HFFc6 (cell line): ENCODE data around the gene KRTAP10-3. TPM values are rescaled to one million over a fixed set of nuclear protein-coding genes. Genes with fewer than 3 reads are reported as not detected.

Source experiments
- DNase-seq: peaks from one replicate; pipeline ENCODE4 v3.0.0-alpha.2; 2018
- H3K27ac Mint-ChIP-seq: 2 replicates; pipeline ENCODE4 v1.8.0; 2020; ENCODE audit warnings: mild to moderate bottlenecking, mixed read lengths
- H3K27me3 Mint-ChIP-seq: 2 replicates; pipeline ENCODE4 v1.8.0; 2021; ENCODE audit warnings: mild to moderate bottlenecking, moderate library complexity, mixed read lengths; ENCODE audit not compliant: insufficient read depth
- H3K36me3 Mint-ChIP-seq: 2 replicates; pipeline ENCODE4 v1.8.0; 2021; ENCODE audit warnings: low read depth, mixed read lengths
- H3K4me1 Mint-ChIP-seq: 2 replicates; pipeline ENCODE4 v1.8.0; 2020; ENCODE audit warnings: low read depth, mixed read lengths
- H3K4me3 Mint-ChIP-seq: 2 replicates; pipeline ENCODE4 v1.8.0; 2020; ENCODE audit warnings: mild to moderate bottlenecking, moderate library complexity, mixed read lengths
- H3K9me3 Mint-ChIP-seq: 2 replicates; pipeline ENCODE4 v1.8.0; 2020; ENCODE audit warnings: mild to moderate bottlenecking, mixed read lengths
- total RNA-seq, 6 experiments: library from RNA; stranded (reverse); fragmentation: NEBNext Ultra II Directional; extraction: Animal tissue kit (Norgen Biotek cat#: 25700); gene quantifications; 2 replicates in 1 of 6; 3 replicates in 5 of 6; pipeline ENCODE4 v1.2.3, GENCODE V29; 2021
- TF ChIP-seq, protein P1 (sequence below): fragments of 200-600 bp; sonication (generic); IDR thresholded peaks from 2 replicates; pipeline ENCODE4 v1.5.0; 2021; ENCODE audit warnings: antibody characterized with exemption, mild to moderate bottlenecking

Gene KRTAP10-3
- total RNA-seq, 6 experiments from 2014 or later = not detected

DNA sequence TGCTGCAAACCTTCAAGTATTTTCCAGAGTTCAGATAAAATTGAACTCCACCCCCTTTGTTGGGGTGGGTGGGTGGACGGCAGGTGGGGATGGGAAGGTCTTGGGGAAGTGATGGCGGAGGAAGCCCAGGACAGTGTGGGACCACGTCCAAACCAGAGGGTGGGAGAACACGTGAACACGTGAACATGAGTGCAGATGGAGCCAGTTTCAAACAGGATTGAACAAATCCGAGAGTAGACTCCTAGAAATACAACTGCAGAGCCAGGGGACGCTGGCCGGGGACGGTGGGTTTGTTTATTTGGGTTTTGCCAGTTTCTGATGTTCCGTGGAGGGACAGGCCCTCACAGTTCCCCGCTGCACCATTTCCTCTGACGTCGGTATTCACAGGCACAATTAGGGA lies 10.2 kb downstream of the KRTAP10-3 start:
- H3K27ac Mint-ChIP-seq = no peak overlapping the region
- peaks cover 22% of the 10 kb centered on the region for H3K9me3 Mint-ChIP-seq
- H3K4me3 Mint-ChIP-seq = no peak overlapping the region
- DNase-seq = no peak
- no peaks in the 10 kb centered on the region for H3K4me1 Mint-ChIP-seq
- H3K27me3 Mint-ChIP-seq = peaks cover 21% of the 10 kb centered on the region
- H3K36me3 Mint-ChIP-seq = no peaks in the 10 kb centered on the region; the same call in 1 of the 2 replicates
- TF ChIP-seq, protein P1, sequence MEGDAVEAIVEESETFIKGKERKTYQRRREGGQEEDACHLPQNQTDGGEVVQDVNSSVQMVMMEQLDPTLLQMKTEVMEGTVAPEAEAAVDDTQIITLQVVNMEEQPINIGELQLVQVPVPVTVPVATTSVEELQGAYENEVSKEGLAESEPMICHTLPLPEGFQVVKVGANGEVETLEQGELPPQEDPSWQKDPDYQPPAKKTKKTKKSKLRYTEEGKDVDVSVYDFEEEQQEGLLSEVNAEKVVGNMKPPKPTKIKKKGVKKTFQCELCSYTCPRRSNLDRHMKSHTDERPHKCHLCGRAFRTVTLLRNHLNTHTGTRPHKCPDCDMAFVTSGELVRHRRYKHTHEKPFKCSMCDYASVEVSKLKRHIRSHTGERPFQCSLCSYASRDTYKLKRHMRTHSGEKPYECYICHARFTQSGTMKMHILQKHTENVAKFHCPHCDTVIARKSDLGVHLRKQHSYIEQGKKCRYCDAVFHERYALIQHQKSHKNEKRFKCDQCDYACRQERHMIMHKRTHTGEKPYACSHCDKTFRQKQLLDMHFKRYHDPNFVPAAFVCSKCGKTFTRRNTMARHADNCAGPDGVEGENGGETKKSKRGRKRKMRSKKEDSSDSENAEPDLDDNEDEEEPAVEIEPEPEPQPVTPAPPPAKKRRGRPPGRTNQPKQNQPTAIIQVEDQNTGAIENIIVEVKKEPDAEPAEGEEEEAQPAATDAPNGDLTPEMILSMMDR = no peak

DNA sequence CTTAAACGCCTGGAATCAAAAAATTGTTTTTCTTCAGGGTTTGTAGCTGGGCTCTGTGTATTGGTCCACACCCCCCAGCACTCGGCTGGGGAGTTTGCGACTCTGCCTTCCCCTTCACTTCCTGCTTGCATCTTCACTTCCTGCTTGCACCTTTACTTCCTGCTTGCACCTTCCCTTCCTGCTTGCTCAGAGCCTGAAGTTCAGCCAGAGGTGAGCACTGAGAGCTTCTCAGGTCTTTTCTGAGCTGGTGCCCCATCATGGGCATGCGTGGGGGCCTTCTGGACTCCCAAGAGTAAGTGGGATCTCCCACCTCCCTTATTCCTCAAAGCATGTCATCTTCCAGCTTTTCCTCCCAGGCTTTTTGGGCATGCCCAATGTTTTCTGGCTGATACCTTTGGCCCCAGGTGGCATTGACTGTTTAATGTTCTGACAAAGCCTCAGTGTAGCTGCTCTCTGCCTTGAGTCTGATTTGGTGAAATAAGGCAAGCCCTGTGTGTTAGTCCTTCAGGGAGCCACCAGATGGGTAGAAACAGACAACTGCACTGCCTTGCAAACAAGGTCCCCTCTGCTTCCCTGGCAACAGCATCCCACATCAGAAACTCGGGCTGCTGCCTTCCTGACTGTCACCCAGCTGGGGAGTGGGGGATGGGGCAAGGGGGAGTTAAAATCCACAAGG lies 10.8 kb downstream of the KRTAP10-3 start:
- no peak for DNase-seq
- TF ChIP-seq, protein P1 = no peak
- Mint-ChIP-seq H3K36me3 (no peaks in the 10 kb centered on the region; the same call in 1 of the 2 replicates), H3K4me1 (no peaks in the 10 kb centered on the region), H3K9me3 (peaks cover 22% of the 10 kb centered on the region), H3K27ac (no peak overlapping the region), H3K27me3 (peaks cover 20% of the 10 kb centered on the region), H3K4me3 (no peak overlapping the region)

DNA sequence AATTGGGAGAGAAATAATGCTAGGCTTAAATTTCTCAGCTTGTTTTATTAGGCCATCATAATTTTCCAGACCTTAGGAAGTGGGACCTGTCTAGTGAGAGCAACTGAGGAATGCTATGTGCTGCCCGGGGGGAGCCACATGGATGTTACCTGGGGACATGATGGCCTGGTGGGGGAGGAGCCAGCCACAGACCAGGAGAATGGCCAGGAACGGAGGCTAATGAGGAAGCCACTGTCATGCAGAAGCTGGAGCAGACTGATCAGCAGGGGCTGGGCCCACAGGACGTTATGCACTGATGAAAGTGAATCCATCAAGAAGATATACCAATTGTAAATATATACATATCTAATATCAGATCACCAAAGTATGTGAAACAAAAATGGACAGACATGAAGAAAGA lies 14.0 kb downstream of the KRTAP10-3 start:
- Mint-ChIP-seq H3K27me3 (peaks cover 13% of the 10 kb centered on the region), H3K4me3 (no peak overlapping the region), H3K36me3 (no peaks in the 10 kb centered on the region; the same call in none of the 2 replicates), H3K4me1 (no peaks in the 10 kb centered on the region), H3K27ac (no peak overlapping the region), H3K9me3 (peaks cover 18% of the 10 kb centered on the region)
- DNase-seq = no peak
- TF ChIP-seq, protein P1 = no peak

DNA sequence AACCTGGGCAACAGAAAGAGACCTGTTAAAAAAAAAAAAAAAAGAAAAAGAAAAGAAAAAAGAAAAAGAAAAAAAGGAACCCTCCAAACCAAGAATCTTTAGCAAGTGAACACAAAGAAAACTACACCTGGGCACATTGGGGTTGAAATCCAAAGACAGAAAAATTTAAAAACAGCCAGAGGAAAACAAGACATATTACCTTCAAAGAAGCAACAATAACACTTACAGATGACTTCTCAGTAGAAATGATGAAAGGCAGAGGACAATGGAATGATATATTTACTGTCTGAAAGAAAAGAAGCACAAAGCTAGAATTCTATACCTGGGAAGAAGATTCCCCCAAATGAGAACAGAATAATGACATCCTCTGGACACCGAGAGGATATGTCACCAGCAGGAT lies 15.9 kb downstream of the KRTAP10-3 start:
- no peaks in the 10 kb centered on the region; the same call in none of the 2 replicates for H3K36me3 Mint-ChIP-seq
- no peaks in the 10 kb centered on the region for H3K4me1 Mint-ChIP-seq
- TF ChIP-seq, protein P1 = no peak
- peaks cover 7% of the 10 kb centered on the region for H3K27me3 Mint-ChIP-seq
- no peak for DNase-seq
- peaks cover 14% of the 10 kb centered on the region for H3K9me3 Mint-ChIP-seq
- no peak overlapping the region for H3K4me3 Mint-ChIP-seq
- H3K27ac Mint-ChIP-seq = no peak overlapping the region

DNA sequence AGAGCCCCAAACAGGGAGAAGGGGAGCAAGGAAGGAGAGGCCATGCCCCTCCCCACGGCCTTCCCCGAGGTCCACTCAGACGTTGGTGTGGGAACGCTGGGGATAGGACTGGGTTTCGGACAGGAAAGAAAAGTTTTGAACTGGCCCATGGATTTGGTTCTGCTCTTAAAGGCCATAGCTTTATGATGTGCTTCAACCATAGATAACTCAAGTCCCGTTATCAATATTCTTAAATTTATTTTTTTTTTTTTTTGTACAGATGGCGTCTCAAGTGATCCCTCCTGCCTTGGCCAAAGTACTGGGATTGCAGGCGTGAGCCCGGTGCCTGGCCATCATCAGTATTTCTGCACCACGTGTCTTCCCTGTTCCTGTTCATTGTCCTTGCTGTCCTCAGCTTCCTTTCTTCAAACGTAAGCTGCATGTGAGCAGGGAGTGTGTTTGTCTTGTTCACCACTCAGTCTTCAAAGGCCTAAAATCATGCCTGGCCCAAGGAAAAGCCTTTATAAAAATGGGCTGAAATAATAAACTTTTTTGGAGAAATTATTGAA lies 17.8 kb downstream of the KRTAP10-3 start:
- Mint-ChIP-seq H3K27ac (no peak overlapping the region), H3K4me3 (no peak overlapping the region), H3K36me3 (no peaks in the 10 kb centered on the region; the same call in none of the 2 replicates), H3K4me1 (no peaks in the 10 kb centered on the region), H3K9me3 (peaks cover 10% of the 10 kb centered on the region; the same call in 1 of the 2 replicates), H3K27me3 (peaks cover 3% of the 10 kb centered on the region)
- no peak for DNase-seq
- TF ChIP-seq, protein P1 = no peak
